Stimulated activated CD4-positive, alpha-beta T cell treated with anti-CD3 and anti-CD28 coated beads, Interleukin-1b, Interleukin-23, amount 100 ng/mL, for 48 hours (primary cell): Measurements from ENCODE around the gene TSHZ1.
"Not testable (repeated sequence)": the region's sequence is repeated elsewhere in the genome, so short reads cannot be mapped to it uniquely, and the experiment has no call there.

Experiments used
- DNase-seq: peaks from one replicate; pipeline ENCODE4 v3.0.0-alpha.2; 2020

The TSHZ1 gene

GRCh38 chr18:75316826-75317225, 106.2 kb downstream of the TSHZ1 start:
- DNase-seq, result no peak

GRCh38 chr18:75317300-75317699, 106.7 kb downstream of the TSHZ1 start:
- DNase-seq, result no peak

GRCh38 chr18:75317703-75318102, 107.1 kb downstream of the TSHZ1 start:
- DNase-seq, result no peak

GRCh38 chr18:75319905-75320304, 109.3 kb downstream of the TSHZ1 start:
- DNase-seq, result no peak

GRCh38 chr18:75320506-75320905, 109.9 kb downstream of the TSHZ1 start:
- DNase-seq, result no peak

- DNase-seq, result no peak
Measured at GRCh38 chr18:75321431-75321830, 110.8 kb downstream of the TSHZ1 start.

GRCh38 chr18:75322206-75322605, 111.6 kb downstream of the TSHZ1 start:
- no peak for DNase-seq

- no peak for DNase-seq
Measured at GRCh38 chr18:75323821-75324585, 113.4 kb downstream of the TSHZ1 start.

GRCh38 chr18:75324686-75325257, 114.2 kb downstream of the TSHZ1 start:
- no peak for DNase-seq

GRCh38 chr18:75329753-75330152, 119.2 kb downstream of the TSHZ1 start:
- DNase-seq, result not testable (repeated sequence)

- DNase-seq, result no peak
Measured at GRCh38 chr18:75330308-75330707, 119.7 kb downstream of the TSHZ1 start.

- no peak for DNase-seq
Measured at GRCh38 chr18:75334869-75335268, 124.3 kb downstream of the TSHZ1 start.

- DNase-seq, result no peak
Measured at GRCh38 chr18:75335511-75335910, 124.9 kb downstream of the TSHZ1 start.

GRCh38 chr18:75336767-75337166, 126.2 kb downstream of the TSHZ1 start:
- no peak for DNase-seq

- no peak for DNase-seq
Measured at GRCh38 chr18:75337348-75337747, 126.8 kb downstream of the TSHZ1 start.

- no peak for DNase-seq
Measured at GRCh38 chr18:75338631-75339030, 128.0 kb downstream of the TSHZ1 start.
